HepG2 (cell line): ENCODE results near the gene CDK17. TPM values are rescaled to one million over a fixed set of nuclear protein-coding genes. Genes with fewer than 3 reads are reported as not detected.

Experiments used
- ATAC-seq: fragments of 200-7000 bp; cut with Tn5 transposase; 3 replicates; pipeline ENCODE4 v1.9.1; 2020; ENCODE audit warnings: mild to moderate bottlenecking, moderate library complexity
- BruUV-seq: library from RNA; stranded (reverse); fragments of 400-500 nt; replicated peaks from 2 replicates; lab custom pipeline; 2021; lab: Mats Ljungman, UMichigan
- CTCF ChIA-PET: fragments of 300-600 bp; formaldehyde crosslinking; extraction: SDS; loops from one replicate; lab custom pipeline; 2021; ENCODE audit warnings: low total read pairs, inconsistent platforms, low intra/inter-chr PET ratio; lab: Yijun Ruan, JAX
- POLR2A ChIA-PET: fragments of 350-600 bp; sonication (Branson Sonifier 250); formaldehyde crosslinking; loops from one replicate; lab custom pipeline; 2020; ENCODE audit warnings: antibody characterized with exemption, inconsistent platforms; lab: Yijun Ruan, JAX
- DNase-seq: peaks from one replicate; pipeline ENCODE4 v3.0.0-alpha.2; 2015; ENCODE audit warnings: low spot score
- FAIRE-seq: peaks from 3 replicates; lab custom pipeline; 2011; peaks lifted over from hg19 to GRCh38; lab: Jason Lieb, UNC
- H2AFZ ChIP-seq: one replicate; pipeline ENCODE4 v1.6.1; 2011; ENCODE audit warnings: low read length, inconsistent platforms
- H3K27ac ChIP-seq: fragments of 300-600 bp; 3 replicates; pipeline ENCODE4 v1.8.0; 2011; ENCODE audit warnings: mixed run types, mild to moderate bottlenecking, mixed read lengths, low read length, inconsistent platforms; ENCODE audit not compliant: insufficient read depth; ENCODE audit errors: extremely low read length
- H3K27me3 ChIP-seq, 2 experiments: fragments of 200-600 bp in 1 of 2; 2 replicates in 1 of 2; 3 replicates in 1 of 2; pipeline versions ENCODE4 v1.6.0 to v1.8.0; 2011; ENCODE audit warnings: low read length in 2 of 2, mild to moderate bottlenecking in 2 of 2, moderate library complexity in 2 of 2, inconsistent platforms in 1 of 2; ENCODE audit not compliant: insufficient read depth in 2 of 2, control insufficient read depth in 1 of 2
- H3K36me3 ChIP-seq, 2 experiments: fragments of 200-600 bp in 1 of 2; replicated peaks in 1 of 2; 2 replicates in 1 of 2; 3 replicates in 1 of 2; pipeline versions ENCODE4 v1.5.1 to v1.8.0; 2011; ENCODE audit warnings: low read length in 2 of 2, inconsistent platforms in 1 of 2; ENCODE audit not compliant: insufficient read depth in 2 of 2, control insufficient read depth in 1 of 2
- H3K4me1 ChIP-seq: 2 replicates; pipeline ENCODE4 v1.5.1; 2012; ENCODE audit warnings: low read length, inconsistent platforms; ENCODE audit not compliant: insufficient read depth
- H3K4me2 ChIP-seq: 2 replicates; pipeline ENCODE4 v1.6.0; 2011; ENCODE audit warnings: low read depth, low read length, inconsistent platforms
- H3K4me3 ChIP-seq, 3 experiments: fragments of 200-600 bp in 1 of 3; sonication (generic), shearing (Covaris generic) in 1 of 3; replicated peaks in 1 of 3; 2 replicates each; pipeline ENCODE4 v1.5.1; 2011 to 2016; ENCODE audit warnings: low read length in 3 of 3, inconsistent platforms in 2 of 3, low read depth in 2 of 3, mild to moderate bottlenecking in 2 of 3, control low read depth in 1 of 3, mixed read lengths in 1 of 3; ENCODE audit not compliant: insufficient read depth in 1 of 3
- H3K79me2 ChIP-seq: one replicate; pipeline ENCODE4 v1.6.1; 2011; ENCODE audit warnings: low read length, inconsistent platforms; ENCODE audit not compliant: insufficient read depth
- H3K9ac ChIP-seq: 2 replicates; pipeline ENCODE4 v1.6.0; 2011; ENCODE audit warnings: mild to moderate bottlenecking, low read depth, low read length, inconsistent platforms; ENCODE audit not compliant: insufficient read depth
- H3K9me3 ChIP-seq: 2 replicates; pipeline ENCODE4 v1.5.1; 2012; ENCODE audit warnings: mild to moderate bottlenecking, low read length
- H4K20me1 ChIP-seq: 2 replicates; pipeline ENCODE4 v1.6.0; 2011; ENCODE audit warnings: inconsistent platforms, mild to moderate bottlenecking, low read length, moderate library complexity; ENCODE audit not compliant: insufficient read depth
- ARNTL ChIP-seq: sonication (generic); formaldehyde crosslinking; IDR thresholded peaks from 2 replicates; pipeline ENCODE4 v1.4.0; 2020; ENCODE audit warnings: mild to moderate bottlenecking, missing genetic modification reagents
- FOXA3 ChIP-seq: IDR thresholded peaks from 2 replicates; pipeline ENCODE4 v1.6.1; 2016; ENCODE audit warnings: missing genetic modification reagents, missing compliant biosample characterization
- HDAC6 ChIP-seq: fragments of 200-600 bp; sonication (generic); IDR thresholded peaks from 2 replicates; pipeline ENCODE4 v1.7.0; 2017; ENCODE audit warnings: mild to moderate bottlenecking, antibody characterized with exemption, low read length, low read depth
- HHEX ChIP-seq: IDR thresholded peaks from 2 replicates; pipeline ENCODE4 v1.6.1; 2016; ENCODE audit warnings: control low read depth
- KDM3A ChIP-seq: IDR thresholded peaks from 2 replicates; pipeline ENCODE4 v1.6.1; 2018; ENCODE audit warnings: low read depth, missing compliant biosample characterization
- RBM22 ChIP-seq: fragments of 200-400 bp; formaldehyde crosslinking; optimal IDR thresholded peaks from 2 replicates; pipeline ENCODE3; 2017; ENCODE audit warnings: mild to moderate bottlenecking, low read length, moderate library complexity
- ZNF383 ChIP-seq: sonication (generic); formaldehyde crosslinking; IDR thresholded peaks from 2 replicates; pipeline ENCODE4 v1.4.0; 2020; ENCODE audit warnings: missing genetic modification reagents, mild to moderate bottlenecking, borderline replicate concordance
- ZNF430 ChIP-seq: sonication (generic); formaldehyde crosslinking; IDR thresholded peaks from 2 replicates; pipeline ENCODE4 v1.9.0; 2021; ENCODE audit warnings: mild to moderate bottlenecking, missing genetic modification reagents
- ZNF614 ChIP-seq: IDR thresholded peaks from 2 replicates; pipeline ENCODE4 v1.6.1; 2018; ENCODE audit warnings: missing biosample characterization, missing genetic modification reagents, inconsistent platforms, borderline replicate concordance
- ZZZ3 ChIP-seq: sonication (generic); formaldehyde crosslinking; IDR thresholded peaks from 2 replicates; pipeline ENCODE4 v1.4.0; 2020; ENCODE audit warnings: missing genetic modification reagents, mild to moderate bottlenecking, borderline replicate concordance
- WGBS: methylation state at CpG from one replicate; pipeline ENCODE4 v1.1.6; 2017; ENCODE audit warnings: low lambda C conversion rate; 5-methylcytosine and 5-hydroxymethylcytosine counted together
- in situ Hi-C: cut with HindIII; loops from 2 replicates; pipeline ENCODE4 v1.10.0; 2017; ENCODE audit warnings: low pct_unique_long_range_greater_than_20kb; ENCODE audit not compliant: extremely low pct_ligation_motif_present
- intact Hi-C: fragments of 100-400 bp; cut with micrococcal nuclease; formaldehyde crosslinking; loops from one replicate; pipeline ENCODE4 v1.10.0; 2022; ENCODE audit not compliant: unreplicated experiment
- polyA plus RNA-seq, 8 experiments: library from polyadenylated mRNA; depleted of rRNA in 3 of 8; stranded (reverse) in 7 of 8; unstranded in 1 of 8; fragments of >200 nt; fragmentation: Illumina TruSeq in 4 of 8; extraction: Trizol in 4 of 8; gene quantifications; 2 replicates each; pipeline versions ENCODE4 v1.2.1 to v1.2.3, GENCODE V29; 2011 to 2016; ENCODE audit warnings: low read depth in 4 of 8, missing spikeins in 1 of 8, mixed read lengths in 1 of 8; ENCODE audit not compliant: insufficient read depth in 1 of 8
- total RNA-seq, 5 experiments: library from RNA; depleted of rRNA; stranded (reverse); fragments of >200 nt; fragmentation: Illumina TruSeq; extraction: Trizol; gene quantifications; 2 replicates each; pipeline ENCODE4 v1.2.3, GENCODE V29; 2016; ENCODE audit warnings: low read depth in 1 of 5
- TF ChIP-seq, protein P1 (sequence below): sonication (generic); formaldehyde crosslinking; IDR thresholded peaks from 2 replicates; pipeline ENCODE4 v1.8.0; 2022; ENCODE audit warnings: missing genetic modification reagents, low read depth, mild to moderate bottlenecking, borderline replicate concordance
- TF ChIP-seq, protein P2 (sequence below): sonication (generic); formaldehyde crosslinking; IDR thresholded peaks from 2 replicates; pipeline ENCODE4 v1.4.0; 2020; ENCODE audit warnings: missing genetic modification reagents
- TF ChIP-seq, protein P3 (sequence below): sonication (generic); formaldehyde crosslinking; IDR thresholded peaks from 2 replicates; pipeline ENCODE4 v1.4.0; 2020; ENCODE audit warnings: missing genetic modification reagents
- TF ChIP-seq, protein P4 (sequence below): sonication (generic); formaldehyde crosslinking; IDR thresholded peaks from 2 replicates; pipeline ENCODE4 v1.8.1; 2023; ENCODE audit warnings: mild to moderate bottlenecking, moderate library complexity, missing genetic modification reagents

CDK17 gene
- total and polyA plus RNA-seq, 2 of the 13 experiments (the other 11 are each of a cell fraction or from before 2014, with no cell fraction given), result 9.9 to 22.3 TPM

DNA sequence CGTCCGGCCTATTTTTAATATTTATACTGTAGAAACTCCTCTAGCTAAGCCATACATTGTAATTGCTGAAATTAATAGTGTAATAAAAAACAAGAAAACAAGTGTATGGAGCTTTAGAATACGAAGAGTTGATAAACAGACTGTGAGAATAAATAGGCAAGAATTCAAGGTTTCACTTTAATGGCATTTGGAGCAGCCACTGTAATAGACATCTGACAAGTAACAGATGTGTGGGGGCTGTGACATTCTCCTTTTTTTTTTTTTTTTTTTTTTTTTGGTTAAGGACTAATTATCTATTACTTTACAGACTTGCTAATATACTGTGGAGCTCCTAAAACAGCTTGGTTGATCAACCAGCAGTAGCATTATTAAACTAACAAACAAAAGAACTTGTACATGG lies 47.0 kb upstream of the CDK17 start:
- H3K9me3 ChIP-seq, result no peaks in the 10 kb centered on the region

More for the DNA sequence above, 47.0 kb upstream of the CDK17 start:
- Histone ChIP-seq H3K27ac (no peak overlapping the region), H2AFZ (no peak overlapping the region), H3K36me3 (no peaks in the 10 kb centered on the region), H3K4me1 (no peaks in the 10 kb centered on the region), H3K4me2 (no peak overlapping the region), H3K9ac (no peak overlapping the region), H3K27me3 (no peaks in the 10 kb centered on the region), H3K79me2 (no peaks in the 10 kb centered on the region), H3K4me3 (no peak overlapping the region), H4K20me1 (no peaks in the 10 kb centered on the region)
- ATAC-seq (no peak), DNase-seq (no peak), FAIRE-seq (no peak)
- WGBS, result 38% methylated on average over 3 of the region's 3 CpGs
- in situ Hi-C loops, result no loop called here
- intact Hi-C loops, result loop anchor here (5.0 kb wide), 1 partner anchor 1435 kb away; no protein-coding TSS in a partner anchor
- CTCF ChIA-PET, result no interaction called here
- POLR2A ChIA-PET, result no interaction called here
- no TSS peak for BruUV-seq
- TF ChIP-seq, protein P1, sequence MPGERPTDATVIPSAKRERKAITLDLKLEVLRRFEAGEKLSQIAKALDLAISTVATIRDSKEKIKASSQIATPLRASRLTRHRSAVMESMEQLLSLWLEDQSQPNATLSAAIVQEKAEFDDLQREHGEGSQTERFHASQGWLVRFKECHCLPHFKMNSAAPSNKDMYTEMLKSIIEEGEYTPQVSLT (CRISPR knock-in tag), result no peak
- TF ChIP-seq, protein P2, sequence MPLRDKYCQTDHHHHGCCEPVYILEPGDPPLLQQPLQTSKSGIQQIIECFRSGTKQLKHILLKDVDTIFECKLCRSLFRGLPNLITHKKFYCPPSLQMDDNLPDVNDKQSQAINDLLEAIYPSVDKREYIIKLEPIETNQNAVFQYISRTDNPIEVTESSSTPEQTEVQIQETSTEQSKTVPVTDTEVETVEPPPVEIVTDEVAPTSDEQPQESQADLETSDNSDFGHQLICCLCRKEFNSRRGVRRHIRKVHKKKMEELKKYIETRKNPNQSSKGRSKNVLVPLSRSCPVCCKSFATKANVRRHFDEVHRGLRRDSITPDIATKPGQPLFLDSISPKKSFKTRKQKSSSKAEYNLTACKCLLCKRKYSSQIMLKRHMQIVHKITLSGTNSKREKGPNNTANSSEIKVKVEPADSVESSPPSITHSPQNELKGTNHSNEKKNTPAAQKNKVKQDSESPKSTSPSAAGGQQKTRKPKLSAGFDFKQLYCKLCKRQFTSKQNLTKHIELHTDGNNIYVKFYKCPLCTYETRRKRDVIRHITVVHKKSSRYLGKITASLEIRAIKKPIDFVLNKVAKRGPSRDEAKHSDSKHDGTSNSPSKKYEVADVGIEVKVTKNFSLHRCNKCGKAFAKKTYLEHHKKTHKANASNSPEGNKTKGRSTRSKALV, result no peak
- TF ChIP-seq ZZZ3 (no peak), ZNF430 (CRISPR knock-in tag) (no peak), KDM3A (CRISPR knock-in tag) (no peak), ARNTL (no peak), RBM22 (no peak), HDAC6 (no peak), ZNF383 (no peak), HHEX (CRISPR knock-in tag) (no peak), ZNF614 (CRISPR knock-in tag) (no peak), FOXA3 (CRISPR knock-in tag) (no peak)
- TF ChIP-seq, protein P3, sequence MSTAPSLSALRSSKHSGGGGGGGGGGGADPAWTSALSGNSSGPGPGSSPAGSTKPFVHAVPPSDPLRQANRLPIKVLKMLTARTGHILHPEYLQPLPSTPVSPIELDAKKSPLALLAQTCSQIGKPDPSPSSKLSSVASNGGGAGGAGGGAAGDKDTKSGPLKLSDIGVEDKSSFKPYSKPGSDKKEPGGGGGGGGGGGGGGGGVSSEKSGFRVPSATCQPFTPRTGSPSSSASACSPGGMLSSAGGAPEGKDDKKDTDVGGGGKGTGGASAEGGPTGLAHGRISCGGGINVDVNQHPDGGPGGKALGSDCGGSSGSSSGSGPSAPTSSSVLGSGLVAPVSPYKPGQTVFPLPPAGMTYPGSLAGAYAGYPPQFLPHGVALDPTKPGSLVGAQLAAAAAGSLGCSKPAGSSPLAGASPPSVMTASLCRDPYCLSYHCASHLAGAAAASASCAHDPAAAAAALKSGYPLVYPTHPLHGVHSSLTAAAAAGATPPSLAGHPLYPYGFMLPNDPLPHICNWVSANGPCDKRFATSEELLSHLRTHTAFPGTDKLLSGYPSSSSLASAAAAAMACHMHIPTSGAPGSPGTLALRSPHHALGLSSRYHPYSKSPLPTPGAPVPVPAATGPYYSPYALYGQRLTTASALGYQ (CRISPR knock-in tag), result no peak
- TF ChIP-seq, protein P4, sequence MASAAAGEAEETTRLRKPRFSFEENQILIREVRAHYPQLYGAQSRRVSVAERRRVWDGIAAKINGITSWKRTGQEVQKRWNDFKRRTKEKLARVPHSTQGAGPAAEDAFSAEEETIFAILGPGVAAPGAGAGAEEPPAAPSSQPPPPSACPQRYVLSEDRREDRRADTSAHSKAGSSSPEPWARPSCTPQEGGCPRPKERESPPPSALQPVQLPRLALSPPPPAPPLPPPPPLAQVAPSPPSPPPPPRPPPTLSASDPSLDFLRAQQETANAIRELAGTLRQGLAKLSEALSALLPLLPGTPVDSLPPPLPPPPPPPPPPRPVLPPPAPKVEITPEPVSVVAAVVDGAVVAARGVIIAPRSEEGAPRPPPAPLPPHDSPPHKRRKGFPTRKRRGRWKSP (CRISPR knock-in tag), result no peak
